OCI-LY7 (cell line): ENCODE measurements around the gene LSR. TPM values are rescaled to one million over a fixed set of nuclear protein-coding genes. Genes with fewer than 3 reads are reported as not detected.

Experiments used
- BruUV-seq: library from RNA; stranded (reverse); fragments of 400-500 nt; replicated peaks from 2 replicates; lab custom pipeline; 2021; lab: Mats Ljungman, UMichigan
- CTCF ChIA-PET: fragments of 300-600 bp; sonication (Branson Sonifier 250); formaldehyde crosslinking; loops from one replicate; lab custom pipeline; 2022; ENCODE audit warnings: antibody characterized with exemption; ENCODE audit not compliant: unreplicated experiment; lab: Charles Lee
- POLR2A ChIA-PET: fragments of 300-600 bp; sonication (Branson Sonifier 250); formaldehyde crosslinking; loops from one replicate; lab custom pipeline; 2022; ENCODE audit warnings: antibody characterized with exemption; lab: Charles Lee
- DNase-seq: peaks from one replicate; pipeline ENCODE4 v3.0.0-alpha.2; 2015; ENCODE audit warnings: low spot score
- H2AFZ ChIP-seq: fragments of 200-600 bp; sonication (generic), shearing (Covaris generic); 2 replicates; pipeline ENCODE4 v1.6.1; 2014; ENCODE audit warnings: mild to moderate bottlenecking, antibody characterized with exemption, low read length, moderate library complexity
- H3K27ac ChIP-seq: fragments of 200-600 bp; sonication (generic); 2 replicates; pipeline ENCODE4 v1.5.1; 2014; ENCODE audit warnings: mixed run types, low read depth, mild to moderate bottlenecking, moderate library complexity, low read length, inconsistent platforms; ENCODE audit not compliant: poor library complexity, severe bottlenecking
- H3K36me3 ChIP-seq: fragments of 200-600 bp; sonication (generic); 2 replicates; pipeline ENCODE4 v1.6.1; 2014; ENCODE audit warnings: mild to moderate bottlenecking, antibody characterized with exemption, low read length, moderate library complexity, mixed read lengths; ENCODE audit not compliant: insufficient read depth
- H3K4me1 ChIP-seq: fragments of 200-600 bp; sonication (generic); 2 replicates; pipeline ENCODE4 v1.5.1; 2014; ENCODE audit warnings: mild to moderate bottlenecking, low read length; ENCODE audit not compliant: insufficient read depth, poor library complexity, severe bottlenecking
- H3K4me2 ChIP-seq: fragments of 200-600 bp; sonication (generic); 2 replicates; pipeline ENCODE4 v1.6.1; 2014; ENCODE audit warnings: mild to moderate bottlenecking, low read length
- H3K4me3 ChIP-seq: fragments of 200-600 bp; sonication (generic); 2 replicates; pipeline ENCODE4 v1.5.1; 2014; ENCODE audit warnings: mild to moderate bottlenecking, low read depth, low read length; ENCODE audit not compliant: poor library complexity, severe bottlenecking
- H3K79me2 ChIP-seq: fragments of 200-600 bp; sonication (generic); 2 replicates; pipeline ENCODE4 v1.6.1; 2016; ENCODE audit warnings: low read depth, mild to moderate bottlenecking, low read length, moderate library complexity, mixed read lengths; ENCODE audit not compliant: insufficient read depth
- H3K9me2 ChIP-seq: fragments of 200-600 bp; sonication (generic); 2 replicates; pipeline ENCODE4 v1.6.1; 2016; ENCODE audit warnings: mild to moderate bottlenecking, low read length, mixed read lengths; ENCODE audit not compliant: insufficient read depth
- H3K9me3 ChIP-seq: fragments of 200-600 bp; sonication (generic); 2 replicates; pipeline ENCODE4 v1.6.1; 2014; ENCODE audit warnings: mild to moderate bottlenecking, mixed run types, low read length, mixed read lengths
- H4K20me1 ChIP-seq: fragments of 200-600 bp; sonication (generic); 2 replicates; pipeline ENCODE4 v1.6.1; 2014; ENCODE audit warnings: mild to moderate bottlenecking, antibody characterized with exemption, low read length, moderate library complexity, mixed read lengths; ENCODE audit not compliant: insufficient read depth
- CTCF ChIP-seq: fragments of 200-600 bp; sonication (generic); conservative IDR thresholded peaks from 2 replicates; pipeline ENCODE4 v1.5.1; 2014; ENCODE audit warnings: mild to moderate bottlenecking, antibody characterized with exemption, low read length, moderate library complexity, mixed read lengths
- EZH2phosphoT487 ChIP-seq: fragments of 200-600 bp; sonication (generic); IDR thresholded peaks from 2 replicates; pipeline ENCODE4 v1.6.1; 2018; ENCODE audit warnings: low read depth, borderline replicate concordance, mild to moderate bottlenecking, mixed run types, antibody characterized with exemption, low read length, moderate library complexity, mixed read lengths
- intact Hi-C: fragments of 100-400 bp; cut with micrococcal nuclease; formaldehyde crosslinking; loops from one replicate; pipeline ENCODE4 v1.10.0; 2022; ENCODE audit not compliant: unreplicated experiment
- total RNA-seq, 2 experiments: library from RNA; depleted of rRNA in 1 of 2; stranded (reverse); fragments of >200 nt in 1 of 2; shearing (Covaris generic) in 1 of 2; gene quantifications; 2 replicates each; pipeline ENCODE4 v1.2.3, GENCODE V29; 2014 to 2022

LSR gene
- total RNA-seq, 2 experiments from 2014 or later = 15.0 to 33.6 TPM

GRCh38 chr19:35216016-35216832 lies 32.6 kb upstream of the LSR start:
- peaks cover 16% of the 10 kb centered on the region; the same call in 1 of the 2 replicates for H3K9me3 ChIP-seq
- H2AFZ ChIP-seq = peak overlapping the region; percentile 26; the same call in 1 of the 2 replicates
- H3K4me3 ChIP-seq = no peak overlapping the region
- intact Hi-C loops = loop anchor here (2.0 kb wide), 1 partner anchor 149 kb away; no protein-coding TSS in a partner anchor
- CTCF ChIA-PET = interaction anchor here (0.7 to 1.3 kb wide), 2 partner anchors 74 to 75 kb away, joined by 6 to 8 read pairs; no protein-coding TSS in a partner anchor
- no peak overlapping the region for H3K4me2 ChIP-seq
- POLR2A ChIA-PET = interaction anchor here (0.6 to 3.3 kb wide), 3 partner anchors 11 to 304 kb away, joined by 3 to 25 read pairs (median 3); partner anchors contain the start of gene FXYD7
- H3K79me2 ChIP-seq = no peaks in the 10 kb centered on the region
- H3K27ac ChIP-seq = peak overlapping the region; percentile 30
- H3K4me1 ChIP-seq = peaks cover 58% of the 10 kb centered on the region
- BruUV-seq = no TSS peak
- H3K9me2 ChIP-seq = no peaks in the 10 kb centered on the region
- H4K20me1 ChIP-seq = no peaks in the 10 kb centered on the region
- peak; percentile 31 for DNase-seq
- TF ChIP-seq CTCF (no peak), EZH2phosphoT487 (no peak)
- no peaks in the 10 kb centered on the region for H3K36me3 ChIP-seq

- no TSS peak for BruUV-seq
- Histone ChIP-seq H3K9me2 (no peaks in the 10 kb centered on the region), H3K27ac (peak overlapping the region; percentile 30), H3K4me3 (no peak overlapping the region), H3K4me2 (no peak overlapping the region), H2AFZ (peak overlapping the region; percentile 26; the same call in 1 of the 2 replicates), H3K4me1 (peaks cover 55% of the 10 kb centered on the region), H4K20me1 (no peaks in the 10 kb centered on the region), H3K36me3 (no peaks in the 10 kb centered on the region), H3K79me2 (no peaks in the 10 kb centered on the region), H3K9me3 (peaks cover 16% of the 10 kb centered on the region; the same call in 1 of the 2 replicates)
- intact Hi-C loops = loop anchor here (1.0 to 2.0 kb wide), 3 partner anchors 76 to 150 kb away; no protein-coding TSS in a partner anchor
- no peak for TF ChIP-seq EZH2phosphoT487
- TF ChIP-seq CTCF = peak; percentile 82
- POLR2A ChIA-PET = interaction anchor here (0.6 to 3.3 kb wide), 3 partner anchors 12 to 303 kb away, joined by 3 to 25 read pairs (median 3); partner anchors contain the start of gene FXYD7
- CTCF ChIA-PET = interaction anchor here (0.6 to 1.3 kb wide), 3 partner anchors 71 to 150 kb away, joined by 3 to 8 read pairs (median 3); no protein-coding TSS in a partner anchor
- peak; percentile 82 for DNase-seq
Observed at GRCh38 chr19:35216833-35217648, 31.8 kb upstream of the LSR start.
